K562 (cell line): Measurements from ENCODE around the gene MDH2. TPM values are rescaled to one million over a fixed set of nuclear protein-coding genes. Genes with fewer than 3 reads are reported as not detected.

Experiments
- ATAC-seq: fragments of 200-7000 bp; cut with Tn5 transposase; 3 replicates; pipeline ENCODE4 v1.9.1; 2020; ENCODE audit warnings: moderate library complexity
- BruUV-seq: library from RNA; stranded (reverse); fragments of 400-500 nt; replicated peaks from 2 replicates; lab custom pipeline; 2021; lab: Mats Ljungman, UMichigan
- CTCF ChIA-PET: fragments of 300-600 bp; formaldehyde crosslinking; extraction: SDS; loops from one replicate; lab custom pipeline; 2021; ENCODE audit warnings: low intra/inter-chr PET ratio; lab: Yijun Ruan, JAX
- POLR2A ChIA-PET: fragments of 300-600, 350-650 bp; sonication (Branson Sonifier 250); formaldehyde crosslinking; extraction: SDS; loops from one replicate; lab custom pipeline; 2021; ENCODE audit warnings: antibody characterized with exemption, inconsistent platforms; lab: Yijun Ruan, JAX
- DNase-seq, 4 experiments: peaks; one replicate each; pipeline versions ENCODE4 v3.0.0 to v3.0.0-alpha.2; 2011 to 2018; ENCODE audit warnings: low spot score in 3 of 4, mixed read lengths in 3 of 4; ENCODE audit errors: extremely low read depth in 1 of 4
- FAIRE-seq: peaks from 2 replicates; lab custom pipeline; 2011; peaks lifted over from hg19 to GRCh38; lab: Jason Lieb, UNC
- H2AFZ ChIP-seq: 2 replicates; pipeline ENCODE4 v1.6.0; 2011; ENCODE audit warnings: low read depth, low read length, control low read depth, inconsistent platforms
- H3K27ac ChIP-seq: fragments of 200-600 bp; 3 replicates; pipeline ENCODE4 v1.8.0; 2011; ENCODE audit warnings: low read depth, mild to moderate bottlenecking, control low read depth, inconsistent platforms, low read length, moderate library complexity, mixed read lengths; ENCODE audit errors: extremely low read depth
- H3K27me3 ChIP-seq, 2 experiments: fragments of 300-600 bp in 1 of 2; 2 replicates in 1 of 2; 3 replicates in 1 of 2; pipeline versions ENCODE4 v1.6.0 to v1.8.0; 2011; ENCODE audit warnings: inconsistent platforms in 2 of 2, low read length in 2 of 2, mild to moderate bottlenecking in 1 of 2, mixed read lengths in 1 of 2, moderate library complexity in 1 of 2; ENCODE audit not compliant: control insufficient read depth in 2 of 2, insufficient read depth in 2 of 2
- H3K36me3 ChIP-seq: fragments of 300-600 bp; 3 replicates; pipeline ENCODE4 v1.8.0; 2011; ENCODE audit warnings: mild to moderate bottlenecking, low read length, inconsistent platforms; ENCODE audit not compliant: control insufficient read depth, insufficient read depth
- H3K4me1 ChIP-seq, 2 experiments: fragments of 200-600 bp in 1 of 2; replicated peaks in 1 of 2; 2 replicates in 1 of 2; 3 replicates in 1 of 2; pipeline versions ENCODE4 v1.5.1 to v1.8.0; 2011; ENCODE audit warnings: inconsistent platforms in 2 of 2, low read length in 2 of 2, mild to moderate bottlenecking in 1 of 2, mixed read lengths in 1 of 2, moderate library complexity in 1 of 2; ENCODE audit not compliant: control insufficient read depth in 2 of 2, insufficient read depth in 2 of 2
- H3K4me2 ChIP-seq: 2 replicates; pipeline ENCODE4 v1.6.1; 2011; ENCODE audit warnings: low read length, control low read depth, inconsistent platforms, mixed read lengths; ENCODE audit not compliant: insufficient read depth
- H3K4me3 ChIP-seq: fragments of 200-600 bp; sonication (generic), shearing (Covaris generic); 2 replicates; pipeline ENCODE4 v1.5.1; 2016; ENCODE audit warnings: control low read depth, inconsistent platforms
- H3K79me2 ChIP-seq: fragments of 200-600 bp; 3 replicates; pipeline ENCODE4 v1.8.0; 2011; ENCODE audit warnings: low read length, inconsistent platforms; ENCODE audit not compliant: control insufficient read depth, insufficient read depth
- H3K9ac ChIP-seq, 2 experiments: 2 replicates each; pipeline versions ENCODE4 v1.6.0 to v1.6.1; 2011; ENCODE audit warnings: low read depth in 2 of 2, low read length in 2 of 2, control low read depth in 1 of 2, inconsistent platforms in 1 of 2, mild to moderate bottlenecking in 1 of 2, mixed read lengths in 1 of 2; ENCODE audit not compliant: insufficient read depth in 1 of 2
- H3K9me1 ChIP-seq: one replicate; pipeline ENCODE4 v1.6.0; 2011; ENCODE audit warnings: inconsistent platforms, mild to moderate bottlenecking, low read length, moderate library complexity; ENCODE audit not compliant: control insufficient read depth, insufficient read depth
- H3K9me3 ChIP-seq: replicated peaks from 2 replicates; pipeline ENCODE4 v1.5.1; 2011; ENCODE audit warnings: low read depth, low read length, inconsistent platforms; ENCODE audit not compliant: control insufficient read depth, insufficient read depth
- H4K20me1 ChIP-seq: replicated peaks from 2 replicates; pipeline ENCODE4 v1.6.1; 2011; ENCODE audit warnings: low read length, inconsistent platforms, mixed read lengths; ENCODE audit not compliant: control insufficient read depth, insufficient read depth
- BDP1 ChIP-seq: IDR thresholded peaks from 3 replicates; pipeline ENCODE4 v1.6.1; 2011; ENCODE audit not compliant: insufficient read length, insufficient read depth
- MYNN ChIP-seq, 2 experiments: sonication (generic); formaldehyde crosslinking in 1 of 2; IDR thresholded peaks; 2 replicates each; pipeline versions ENCODE4 v1.5.0 to v1.6.1; 2016 to 2020; ENCODE audit warnings: antibody characterized with exemption in 1 of 2, missing genetic modification reagents in 1 of 2
- STAG1 ChIP-seq: sonication (generic); formaldehyde crosslinking; IDR thresholded peaks from 2 replicates; pipeline ENCODE4 v1.5.0; 2020; ENCODE audit warnings: missing genetic modification reagents, borderline replicate concordance
- ZNF445 ChIP-seq: fragments of 250-450 bp; sonication (Bioruptor Pico); IDR thresholded peaks from 2 replicates; pipeline ENCODE4 v1.4.0; 2020; ENCODE audit warnings: low read depth, mild to moderate bottlenecking, moderate library complexity
- WGBS: fragments of 100-300 bp; shearing (Covaris generic); methylation state at CpG from one replicate; pipeline ENCODE4 v1.1.6; 2016; ENCODE audit warnings: low coverage, mixed read lengths; ENCODE audit not compliant: insufficient coverage; ENCODE audit errors: missing lambda C conversion rate; 5-methylcytosine and 5-hydroxymethylcytosine counted together
- in situ Hi-C: fragments of 300-500 bp; cut with MboI; formaldehyde crosslinking; loops from 4 replicates; pipeline ENCODE4 v1.15.0; 2018; ENCODE audit warnings: inconsistent platforms, mixed read lengths
- intact Hi-C: fragments of 100-400 bp; cut with micrococcal nuclease; formaldehyde crosslinking; loops from 2 replicates; pipeline ENCODE4 v1.14.2; 2022
- polyA plus RNA-seq, 8 experiments: library from polyadenylated mRNA; depleted of rRNA in 4 of 8; stranded (reverse) in 5 of 8; unstranded in 3 of 8; fragments of >200 nt; fragmentation: Nextera tagmentation in 2 of 8; fragmentation: Illumina TruSeq in 1 of 8; extraction: Ambion mirVana in 2 of 8; extraction: Trizol in 1 of 8; gene quantifications; 2 replicates each; pipeline versions ENCODE4 v1.2.1 to v1.2.3, GENCODE V29; 2011 to 2014; ENCODE audit warnings: inconsistent platforms in 1 of 8, missing spikeins in 1 of 8
- total RNA-seq, 7 experiments: library from RNA; depleted of rRNA in 6 of 7; stranded (reverse); fragments of >200 nt in 6 of 7; fragmentation: Illumina TruSeq in 2 of 7; extraction: Trizol in 2 of 7; gene quantifications; 2 replicates each; pipeline versions ENCODE4 v1.2.1 to v1.2.3, GENCODE V29; 2011 to 2021; ENCODE audit warnings: low replicate concordance in 1 of 7

Gene MDH2
- total and polyA plus RNA-seq, 9 of the 15 experiments (the other 6 are each of a cell fraction or from before 2014, with no cell fraction given), result 106 to 701 (median 242) TPM

DNA sequence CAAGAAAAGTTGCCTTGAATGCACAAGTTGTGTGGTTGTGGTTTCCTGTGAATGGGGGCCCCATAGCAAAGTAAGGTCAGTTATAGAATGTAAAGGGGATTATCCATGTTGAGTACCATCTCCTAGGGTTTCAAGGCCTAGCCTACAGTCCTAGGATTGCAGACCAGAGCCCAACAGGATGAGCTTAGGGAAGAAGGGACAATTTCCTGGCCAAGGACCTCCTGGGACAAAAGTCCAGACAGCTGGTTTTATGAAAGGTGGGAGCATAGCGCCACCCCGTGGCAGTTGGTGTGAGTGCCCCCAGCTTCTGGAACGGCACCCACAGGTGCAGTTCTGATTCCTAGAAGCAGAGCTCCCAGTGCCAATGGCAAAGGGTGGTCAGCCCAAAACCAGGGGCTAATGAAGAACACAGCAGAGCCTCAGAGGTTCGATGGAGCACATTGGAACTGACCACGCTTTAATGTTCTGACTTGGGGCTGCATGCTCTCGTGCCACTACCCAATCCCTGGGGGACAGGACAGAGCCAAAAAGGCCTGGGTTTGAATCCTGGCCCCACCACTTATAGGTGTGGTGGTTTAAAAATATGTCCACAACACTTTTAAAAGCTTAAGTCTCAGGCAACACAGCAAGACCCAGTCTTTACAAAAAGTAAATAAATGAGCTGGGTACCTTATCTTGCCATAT lies 27.7 kb upstream of the MDH2 start (continued):
- peak; percentile 94 for TF ChIP-seq STAG1 (CRISPR knock-in tag)
- TF ChIP-seq BDP1, result no peak
- TF ChIP-seq MYNN (IDR thresholded peaks at IDR 0.05), result 0 out of 2 replicates have a peak, but pooled peaks have one; percentile 49
- TF ChIP-seq MYNN (CRISPR knock-in tag; IDR thresholded peaks at IDR 0.05), result no peak

DNA sequence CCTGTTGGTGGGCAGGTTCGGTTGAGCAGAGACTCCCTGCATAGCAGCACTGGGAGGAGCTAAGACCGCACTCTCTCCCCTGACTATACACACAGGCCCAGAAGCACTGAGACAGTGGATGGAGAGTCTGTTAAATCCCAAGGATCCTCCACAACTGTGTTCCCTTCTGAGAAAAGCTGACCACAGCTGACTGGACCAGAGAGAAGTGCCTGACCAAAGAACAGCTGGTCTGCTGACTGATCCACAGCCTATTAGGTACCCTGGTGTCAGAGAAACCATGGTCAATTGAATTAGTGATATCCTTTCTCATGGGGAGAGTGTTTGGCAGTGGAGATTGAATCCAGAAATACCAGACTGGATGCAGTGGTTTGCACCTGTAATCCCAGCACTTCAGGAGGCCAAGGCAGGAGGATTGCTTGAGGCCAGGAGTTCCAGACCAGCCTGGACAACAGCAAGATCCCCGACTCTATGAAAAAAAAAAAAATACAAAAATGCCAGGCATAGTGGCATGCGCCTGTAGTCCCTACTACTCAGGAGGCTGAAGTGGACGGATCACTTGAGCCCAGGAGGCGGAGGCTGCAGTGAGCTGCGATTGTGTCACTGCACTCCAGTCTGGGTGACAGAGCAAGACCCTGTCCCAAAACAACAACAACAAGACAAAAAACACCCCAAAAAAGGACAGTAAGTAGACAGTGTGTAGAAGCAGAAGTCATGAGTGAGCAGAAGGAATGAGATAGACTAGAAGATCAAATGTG lies 25.7 kb upstream of the MDH2 start:
- H3K36me3 ChIP-seq, result peaks cover 36% of the 10 kb centered on the region
- ChIA-PET POLR2A (interaction anchor here (0.6 to 1.1 kb wide), 2 partner anchors 18 to 280 kb away, joined by 3 to 5 read pairs; no protein-coding TSS in a partner anchor), CTCF (interaction anchor here (0.7 to 4.3 kb wide), 2 partner anchors 155 to 1917 kb away, joined by 3 to 95 read pairs; no protein-coding TSS in a partner anchor)
- no peaks in the 10 kb centered on the region for H3K9me1 ChIP-seq
- H3K79me2 ChIP-seq, result no peaks in the 10 kb centered on the region
- no peak overlapping the region for H3K4me3 ChIP-seq
- no peak overlapping the region for H2AFZ ChIP-seq
- intact Hi-C loops (loop anchor here (5.0 kb wide), 1 partner anchor 75 kb away; no protein-coding TSS in a partner anchor), in situ Hi-C loops (loop anchor here (5.0 to 25.0 kb wide), 2 partner anchors 155 to 585 kb away; no protein-coding TSS in a partner anchor)
- H4K20me1 ChIP-seq, result no peaks in the 10 kb centered on the region
- ATAC-seq (no peak), FAIRE-seq (no peak), DNase-seq (no peak)
- H3K27ac ChIP-seq, result no peak overlapping the region
- no peaks in the 10 kb centered on the region for H3K9me3 ChIP-seq
- H3K9ac ChIP-seq, result no peak overlapping the region
- TF ChIP-seq ZNF445, result no peak
- no peak overlapping the region for H3K4me2 ChIP-seq
- BruUV-seq, result no TSS peak
- H3K27me3 ChIP-seq, result no peaks in the 10 kb centered on the region
- peaks cover 0 to 4% of the 10 kb centered on the region in 2 experiments; a peak in 2 of 5 replicates for H3K4me1 ChIP-seq
- WGBS, result 79% methylated on average over 7 of the region's 7 CpGs
